GM19240 (cell line): ENCODE measurements around the gene TNFAIP6.

Experiments
- DNase-seq: peaks from one replicate; pipeline ENCODE4 v3.0.0; 2011; ENCODE audit warnings: low spot score; ENCODE audit not compliant: insufficient read length

TNFAIP6 gene

DNA sequence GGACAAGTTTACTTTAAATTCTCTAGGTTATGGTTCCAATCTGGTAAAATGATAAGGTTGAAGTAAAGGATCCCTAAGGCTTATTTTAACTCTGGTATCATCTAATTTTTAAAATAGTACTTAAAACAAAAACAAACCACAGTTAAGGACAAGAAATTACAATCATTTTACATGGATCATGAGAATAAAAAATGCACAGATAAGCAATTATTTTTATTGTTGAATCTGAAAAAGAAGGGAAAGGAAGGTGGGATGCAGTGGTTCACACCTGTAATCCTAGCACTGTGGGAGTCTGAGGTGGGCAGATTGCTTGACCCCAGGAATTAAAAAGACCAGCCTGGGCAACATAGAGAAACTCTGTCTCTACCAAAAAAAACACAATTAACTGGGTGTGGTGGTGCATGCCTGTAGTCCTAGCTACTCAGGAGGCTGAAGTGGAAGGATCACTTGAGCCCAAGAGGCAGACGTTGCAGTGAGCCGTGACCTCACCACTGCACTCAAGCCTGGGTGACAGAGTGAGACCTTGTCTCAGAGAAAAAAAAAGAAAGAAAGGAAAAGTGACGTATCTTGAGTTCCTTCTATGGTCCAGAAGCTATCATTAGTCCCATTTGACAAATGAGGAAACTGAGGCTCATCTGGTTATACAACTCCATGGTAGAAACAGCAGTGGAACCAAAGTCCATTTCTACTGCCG is 2.5 kb downstream of the TNFAIP6 start:
- no peak for DNase-seq

DNA sequence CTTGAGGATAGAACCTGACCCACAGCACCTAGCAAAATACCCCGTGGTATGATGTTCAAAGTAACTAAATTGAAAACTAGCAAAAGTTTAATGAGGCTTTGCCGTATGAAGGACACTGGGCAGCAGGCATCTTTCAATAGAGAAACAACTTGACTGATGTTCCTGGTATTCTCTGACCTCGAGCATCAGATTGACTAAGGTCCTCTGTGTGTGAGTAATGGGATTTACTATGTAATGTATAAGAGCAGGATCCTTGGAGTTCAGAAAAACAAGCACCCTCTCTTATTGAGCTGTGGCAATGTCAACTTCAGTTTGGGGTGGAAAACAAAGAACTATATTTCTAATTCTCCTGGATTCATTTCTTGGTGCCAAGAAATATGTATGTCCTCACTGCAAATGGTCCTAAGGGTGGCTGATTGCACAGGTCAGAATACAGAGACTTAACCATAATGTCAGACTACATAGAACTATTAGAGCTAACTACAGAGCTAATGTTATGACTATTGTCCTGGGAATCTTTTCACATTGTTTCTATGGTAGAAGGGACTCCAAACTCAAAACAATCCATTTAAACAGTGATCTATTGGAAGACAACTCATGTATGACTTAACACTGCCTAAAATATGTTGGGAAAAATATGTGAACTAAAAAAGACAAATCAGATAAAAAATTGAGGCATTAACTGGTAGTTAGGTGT is 4.4 kb downstream of the TNFAIP6 start:
- DNase-seq: no peak

DNA sequence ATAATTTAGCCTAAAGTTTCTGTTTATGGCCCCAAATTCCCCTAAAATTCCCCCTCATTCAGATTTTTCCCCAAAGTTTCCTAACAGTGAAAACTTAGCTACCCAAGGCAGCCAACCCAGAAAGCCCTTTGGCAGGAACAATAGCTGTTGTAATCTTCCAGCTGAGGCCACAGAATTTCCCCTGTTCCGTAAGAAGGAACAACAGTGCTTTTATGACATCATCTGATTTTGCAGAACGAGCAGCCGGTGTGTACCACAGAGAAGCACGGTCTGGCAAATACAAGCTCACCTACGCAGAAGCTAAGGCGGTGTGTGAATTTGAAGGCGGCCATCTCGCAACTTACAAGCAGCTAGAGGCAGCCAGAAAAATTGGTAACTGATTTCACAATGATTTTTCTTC is 6.3 kb downstream of the TNFAIP6 start:
- no peak for DNase-seq

DNA sequence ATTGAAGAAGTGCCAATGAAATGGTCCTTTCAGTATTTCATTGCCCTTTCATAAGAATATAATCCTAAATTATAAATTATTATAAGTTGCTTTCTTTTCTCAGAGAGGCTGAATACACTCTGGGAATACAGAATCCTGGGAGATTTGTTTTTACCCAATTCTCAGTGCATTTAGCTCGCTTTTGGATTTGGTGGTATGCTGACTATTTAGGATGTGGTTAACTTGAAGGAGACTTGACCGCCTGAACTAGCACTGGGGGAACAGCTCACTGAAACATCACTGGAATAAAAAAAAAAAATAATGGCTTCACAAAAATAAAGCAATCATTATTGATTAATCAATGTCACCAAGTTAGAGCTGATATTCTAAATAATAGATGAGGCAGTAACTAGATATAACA is 10.2 kb downstream of the TNFAIP6 start:
- DNase-seq: no peak

DNA sequence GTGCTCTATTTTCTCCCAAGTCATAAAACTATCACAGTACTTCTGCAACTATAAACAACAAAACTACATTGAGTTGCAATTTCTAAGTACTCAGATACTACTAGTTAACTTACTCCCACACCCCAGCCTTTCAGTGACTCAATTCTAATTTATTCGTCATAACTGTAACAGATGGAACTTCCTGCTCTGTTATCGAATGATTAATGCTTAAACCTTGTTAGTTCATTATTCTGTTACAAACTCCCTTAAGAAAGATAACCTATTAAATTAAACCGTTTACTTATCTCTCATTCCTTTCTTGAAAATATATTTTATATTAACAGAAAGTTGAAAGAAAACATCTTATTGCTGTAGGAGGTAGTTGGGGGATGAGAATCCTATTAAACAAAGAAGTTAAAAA is 17.0 kb downstream of the TNFAIP6 start:
- no peak for DNase-seq

DNA sequence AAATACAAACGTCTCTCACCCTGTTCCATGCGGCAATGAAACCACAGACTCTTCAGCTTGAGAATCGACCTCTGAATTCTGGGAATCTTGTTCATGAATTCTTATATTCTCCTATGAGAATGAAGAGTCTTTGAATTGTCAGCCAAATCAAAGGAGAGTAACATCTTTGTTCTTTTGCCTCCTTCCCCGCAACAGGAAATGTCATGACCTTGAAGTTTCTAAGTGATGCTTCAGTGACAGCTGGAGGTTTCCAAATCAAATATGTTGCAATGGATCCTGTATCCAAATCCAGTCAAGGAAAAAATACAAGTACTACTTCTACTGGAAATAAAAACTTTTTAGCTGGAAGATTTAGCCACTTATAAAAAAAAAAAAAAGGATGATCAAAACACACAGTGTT is 21.8 kb downstream of the TNFAIP6 start:
- no peak for DNase-seq

DNA sequence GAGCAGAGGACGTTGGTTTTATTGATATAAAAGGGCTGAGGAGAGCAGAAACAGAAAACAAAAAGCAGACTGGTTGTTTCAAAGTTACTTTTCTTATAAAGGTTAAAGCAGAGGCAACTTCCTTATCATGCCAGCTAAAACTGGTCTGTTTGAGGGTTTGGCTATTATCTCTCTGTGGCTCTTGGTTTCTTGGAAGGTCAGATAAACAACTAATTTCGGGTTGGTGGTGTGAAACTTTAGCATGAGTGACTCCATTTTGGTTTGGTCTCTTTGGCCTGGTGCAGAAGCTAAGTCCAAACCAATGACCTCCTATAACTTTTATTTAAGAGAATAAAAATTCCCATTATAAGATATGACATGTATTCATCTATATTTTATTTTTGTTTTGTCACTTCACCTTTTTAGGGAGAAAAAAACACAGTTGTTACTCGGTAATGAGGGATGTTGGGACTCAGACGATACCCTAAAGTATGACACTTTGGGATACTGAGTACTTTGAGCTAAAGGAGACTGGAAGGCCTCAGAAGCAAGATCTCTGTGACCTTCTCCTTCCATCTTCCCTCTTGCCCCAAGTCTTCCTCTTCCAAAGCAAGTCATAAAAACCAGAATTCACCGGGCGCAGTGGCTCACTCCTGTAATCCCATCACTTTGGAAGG is 23.3 kb downstream of the TNFAIP6 start:
- DNase-seq: no peak

DNA sequence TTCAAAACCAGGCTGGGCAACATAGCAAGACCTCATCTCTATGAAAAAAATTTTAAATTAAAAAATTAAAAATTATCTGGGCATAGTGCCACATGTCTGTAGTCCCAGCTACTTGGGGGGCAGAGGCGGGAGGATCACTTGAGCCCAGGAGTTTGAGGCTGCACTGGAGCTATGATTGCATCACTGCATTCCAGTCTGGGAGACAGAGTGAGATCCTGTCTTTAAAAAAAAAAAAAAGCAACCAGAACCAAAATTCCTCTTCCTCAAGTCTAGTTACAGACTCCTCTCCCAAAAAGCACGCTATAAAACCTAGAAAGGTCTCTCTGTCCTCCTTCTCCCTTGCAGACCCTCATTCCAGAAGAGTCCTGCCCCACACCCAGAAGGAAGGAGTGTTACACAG is 23.9 kb downstream of the TNFAIP6 start:
- no peak for DNase-seq

GRCh38 chr2:151388011-151388410 is 30.6 kb downstream of the TNFAIP6 start:
- DNase-seq: no peak

GRCh38 chr2:151391436-151391835 is 34.0 kb downstream of the TNFAIP6 start:
- DNase-seq: no peak

- no peak for DNase-seq
Observed at GRCh38 chr2:151394509-151394908, 37.1 kb downstream of the TNFAIP6 start.

DNA sequence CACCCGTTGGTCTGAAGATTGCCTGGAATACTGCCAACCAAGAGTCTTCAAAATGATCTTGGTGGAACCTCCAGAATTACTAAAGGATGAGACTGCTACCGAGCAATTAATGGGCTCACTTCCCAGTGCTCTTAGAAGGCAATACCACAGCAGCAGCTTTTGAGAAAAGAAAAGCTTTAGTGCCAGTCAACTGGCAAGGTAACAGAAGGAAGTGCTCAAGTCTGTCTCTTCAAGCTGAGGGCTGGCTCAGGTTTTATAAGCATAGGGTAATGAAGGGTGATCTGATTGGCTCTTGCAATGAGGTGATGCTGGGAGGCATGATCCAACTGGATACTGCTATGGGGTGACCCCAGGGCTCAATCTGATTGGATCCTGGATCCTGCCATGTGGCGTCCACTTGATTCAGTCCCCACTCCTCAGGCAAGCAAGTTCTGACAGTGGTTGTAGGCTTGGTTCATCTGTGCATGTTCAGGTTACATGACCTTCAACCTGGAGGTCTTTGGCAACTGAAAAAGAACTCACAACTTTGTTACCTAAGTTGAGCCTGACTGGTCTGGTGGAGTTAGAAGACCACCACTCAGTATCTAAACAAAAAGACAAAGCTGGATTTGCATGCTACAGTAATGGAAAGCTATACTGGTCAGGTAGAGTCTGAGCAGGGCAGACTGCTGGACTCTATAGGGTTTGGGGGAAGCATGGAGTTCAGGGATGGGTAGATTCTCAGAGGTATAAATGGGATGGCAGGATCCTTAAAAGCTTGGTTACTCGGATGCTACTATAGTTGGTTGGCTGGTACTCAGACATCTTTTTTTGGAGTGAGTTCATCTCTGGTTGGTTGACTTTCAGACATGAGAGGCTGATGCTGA is 38.4 kb downstream of the TNFAIP6 start:
- DNase-seq: no peak

DNA sequence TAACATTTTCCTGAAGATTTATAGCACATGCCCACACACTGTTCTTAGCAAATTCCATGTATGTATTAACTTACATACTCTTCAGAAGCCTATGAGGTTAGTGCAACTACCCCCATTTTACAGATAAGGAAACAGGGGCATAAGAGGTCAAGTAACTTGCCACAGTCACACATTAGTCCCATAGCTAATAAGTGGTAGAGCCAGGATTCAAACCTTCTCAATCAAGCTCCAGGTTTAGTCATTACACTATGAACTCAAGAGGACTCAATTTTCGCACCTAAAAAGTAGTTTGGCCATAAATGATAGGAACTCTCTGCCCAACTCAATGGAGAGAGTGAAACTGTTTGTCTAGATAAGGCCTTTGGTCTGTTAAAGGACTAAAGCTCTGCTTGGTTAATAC is 42.6 kb downstream of the TNFAIP6 start:
- no peak for DNase-seq

DNA sequence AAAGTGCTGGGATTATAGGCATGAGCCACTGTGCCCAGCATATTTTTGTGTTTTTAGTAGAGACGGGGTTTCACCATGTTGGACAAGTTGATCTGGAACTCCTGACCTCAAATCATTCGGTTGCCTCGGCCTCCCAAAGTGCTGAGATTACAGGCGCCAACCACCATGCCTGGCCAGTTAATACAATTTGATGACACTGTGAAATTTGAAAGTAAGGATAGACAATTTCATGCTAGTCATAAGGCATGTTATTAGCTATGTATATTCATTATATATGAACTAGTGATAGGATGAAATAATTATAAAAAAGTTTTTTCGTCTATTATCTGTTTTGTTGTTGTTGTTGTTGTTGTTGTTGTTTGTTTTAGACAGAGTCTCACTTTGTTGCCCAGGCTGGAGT is 43.8 kb downstream of the TNFAIP6 start:
- DNase-seq: no peak

GRCh38 chr2:151403914-151404313 is 46.5 kb downstream of the TNFAIP6 start:
- no peak for DNase-seq

DNA sequence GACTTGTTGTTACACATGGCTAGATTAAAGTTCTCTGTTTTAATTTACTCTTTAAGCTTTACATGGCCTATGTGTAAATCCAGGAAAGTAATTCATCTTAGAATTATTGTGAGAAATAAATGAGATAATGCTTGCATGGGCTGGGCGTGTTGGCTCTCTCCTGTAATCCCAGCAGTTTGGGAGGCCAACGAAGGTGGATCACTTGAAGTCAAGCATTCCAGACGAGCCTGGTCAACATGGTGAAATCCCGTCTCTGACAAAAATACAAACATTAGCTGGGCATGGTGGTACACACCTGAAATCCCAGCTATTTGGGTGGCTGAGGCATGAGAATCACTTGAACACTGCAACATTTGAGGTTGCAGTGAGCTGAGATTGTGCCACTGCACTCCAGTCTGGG is 48.0 kb downstream of the TNFAIP6 start:
- DNase-seq: no peak

DNA sequence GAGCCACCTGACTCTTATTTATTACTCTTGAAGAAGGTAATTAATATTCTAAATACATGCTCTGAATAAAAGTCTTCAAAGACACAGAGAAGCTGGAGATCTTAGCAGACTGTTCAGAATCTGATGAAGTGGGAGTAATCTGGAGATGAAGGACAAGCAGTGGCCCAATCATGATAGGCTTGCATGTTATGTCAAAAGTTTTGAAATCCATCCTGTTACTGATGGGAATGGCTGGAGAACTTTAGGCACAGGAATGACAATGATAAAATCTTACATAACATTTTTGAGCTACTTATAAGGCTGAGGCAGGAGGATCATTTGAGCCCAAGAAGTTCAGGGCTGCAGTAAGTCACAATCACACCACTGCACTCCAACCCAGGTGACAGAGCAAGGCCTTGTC is 49.9 kb downstream of the TNFAIP6 start:
- DNase-seq: no peak

- DNase-seq: no peak
Observed at GRCh38 chr2:151408788-151409600, 51.6 kb downstream of the TNFAIP6 start.

DNA sequence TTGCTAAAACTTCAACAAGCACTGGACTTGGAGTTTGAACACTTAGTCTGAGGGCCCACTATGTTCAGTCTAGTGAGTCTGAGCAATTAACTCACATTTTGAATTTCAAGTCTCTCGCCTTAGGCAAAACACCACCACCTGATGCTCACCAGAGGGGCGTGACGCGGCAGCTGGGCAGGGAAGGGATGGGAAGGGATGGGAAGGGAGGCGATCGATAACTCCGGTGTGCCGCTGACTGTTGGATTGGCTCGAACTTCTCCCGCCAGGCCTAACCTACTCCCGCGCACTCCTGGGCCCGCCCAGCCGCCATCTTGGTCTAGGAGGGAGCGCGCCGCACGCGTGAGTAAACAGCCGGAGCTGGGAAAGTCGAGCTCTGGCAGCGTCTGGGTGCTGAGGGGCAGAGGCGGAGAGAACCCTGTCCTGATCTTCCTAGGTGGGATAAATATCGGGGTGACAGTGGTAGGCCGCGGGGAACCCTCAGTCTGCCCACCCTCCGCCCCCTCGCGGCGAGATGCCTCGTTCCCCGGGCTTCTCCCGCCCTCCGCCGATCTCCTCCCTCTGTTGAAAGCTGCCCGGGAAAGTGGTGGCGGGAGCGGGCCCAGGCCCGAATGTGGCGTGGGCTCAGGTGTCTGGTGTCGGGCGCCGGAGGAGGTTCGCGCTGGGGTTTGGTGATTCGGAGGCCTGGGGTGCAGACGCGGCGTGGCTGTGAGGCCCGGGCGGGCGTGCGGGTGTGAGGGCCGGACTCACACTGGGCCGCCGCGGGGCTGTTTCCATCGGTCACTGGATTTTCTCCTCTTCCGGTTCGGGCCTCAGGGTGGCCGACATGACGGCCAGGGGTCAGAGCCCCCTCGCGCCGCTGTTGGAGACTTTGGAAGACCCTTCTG is 52.5 kb downstream of the TNFAIP6 start, which contains the start of gene RIF1:
Gene RIF1 (plus strand): TSS at position 302 of the 884 bp plus-strand sequence. CDS start 522 bp downstream, at position 824.
- DNase-seq: peak; percentile 65

- DNase-seq: peak; percentile 28
Observed at GRCh38 chr2:151410485-151410834, 53.1 kb downstream of the TNFAIP6 start.
